Tibial artery (tissue), 4 donors: Measurements from ENCODE around the gene SMIM45.

Experiments
- DNase-seq, 2 donors: peaks; one replicate each; pipeline ENCODE4 v3.0.0-alpha.2; 2019
- H3K27ac ChIP-seq, 2 donors: fragments of 200-600 bp; sonication (generic) in 1 of 2; 1 replicate in 1 of 2; 2 replicates in 1 of 2; pipeline ENCODE4 v1.5.1; 2018 to 2019; ENCODE audit warnings: mild to moderate bottlenecking in 1 of 2
- H3K27me3 ChIP-seq, 2 donors: fragments of 200-600 bp; sonication (generic) in 1 of 2; one replicate each; pipeline versions ENCODE4 v1.5.1 to v1.6.0; 2016 to 2019
- H3K36me3 ChIP-seq, 3 donors: fragments of 200-600 bp; sonication (generic) in 2 of 3; one replicate each; pipeline ENCODE4 v1.5.1; 2016 to 2019; ENCODE audit warnings: mild to moderate bottlenecking in 2 of 3
- H3K4me1 ChIP-seq, 4 donors: fragments of 200-600 bp; sonication (generic) in 2 of 4; 1 replicate in 3 of 4; 2 replicates in 1 of 4; pipeline ENCODE4 v1.5.1; 2016 to 2019
- H3K4me3 ChIP-seq, 2 donors: fragments of 200-600 bp; sonication (generic) in 1 of 2; 1 replicate in 1 of 2; 2 replicates in 1 of 2; pipeline ENCODE4 v1.5.1; 2018 to 2019; ENCODE audit warnings: mild to moderate bottlenecking in 2 of 2
- H3K9me3 ChIP-seq, 3 donors: fragments of 200-600 bp; sonication (generic) in 1 of 3; one replicate each; pipeline ENCODE4 v1.5.1; 2016 to 2019
- CTCF ChIP-seq, 2 experiments: fragments of 200-600 bp in 1 of 2; fragments of 450-650 bp in 1 of 2; IDR thresholded peaks; one replicate each; pipeline ENCODE4 v1.5.1; 2017 to 2019; ENCODE audit warnings: antibody characterized with exemption in 2 of 2, mild to moderate bottlenecking in 1 of 2, moderate library complexity in 1 of 2
- intact Hi-C: fragments of 100-400 bp; cut with DNase I; formaldehyde crosslinking; loops from one replicate; pipeline ENCODE4 v1.15.0; 2023; ENCODE audit warnings: low total_unique reads

The SMIM45 gene

DNA sequence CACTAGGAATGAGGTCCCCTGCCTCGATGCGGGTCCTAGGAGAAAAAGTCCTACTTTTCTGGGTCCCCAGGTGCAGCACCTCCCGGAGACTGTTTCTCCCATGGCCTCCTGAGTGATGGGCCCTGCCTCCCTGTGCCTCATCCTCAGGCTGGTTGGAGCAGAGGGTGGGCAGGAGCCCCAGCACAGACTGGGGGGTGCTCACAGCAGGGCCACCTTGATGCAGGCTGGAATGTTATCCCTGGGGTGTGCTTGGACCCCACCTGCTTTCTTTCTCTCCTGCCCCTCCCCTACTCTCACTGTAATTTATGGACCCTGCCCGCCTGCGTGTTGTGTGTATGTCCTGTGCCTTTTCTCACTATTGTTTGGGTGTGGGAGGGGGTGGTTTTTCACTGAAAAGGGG is 45.1 kb upstream of the SMIM45 start:
- no peak overlapping the region for H3K4me3 ChIP-seq
- intact Hi-C loops: no loop called here
- H3K4me1 ChIP-seq: peaks cover 0 to 23% (median 19%) of the 10 kb centered on the region in 4 donors
- DNase-seq: no peak
- no peak overlapping the region for H3K27ac ChIP-seq
- H3K9me3 ChIP-seq: no peaks in the 10 kb centered on the region
- no peak for TF ChIP-seq CTCF (IDR thresholded peaks at IDR 0.05)
- peaks cover 8 to 31% of the 10 kb centered on the region in 2 donors for H3K27me3 ChIP-seq
- H3K36me3 ChIP-seq: peaks cover 26 to 60% (median 41%) of the 10 kb centered on the region in 3 donors

DNA sequence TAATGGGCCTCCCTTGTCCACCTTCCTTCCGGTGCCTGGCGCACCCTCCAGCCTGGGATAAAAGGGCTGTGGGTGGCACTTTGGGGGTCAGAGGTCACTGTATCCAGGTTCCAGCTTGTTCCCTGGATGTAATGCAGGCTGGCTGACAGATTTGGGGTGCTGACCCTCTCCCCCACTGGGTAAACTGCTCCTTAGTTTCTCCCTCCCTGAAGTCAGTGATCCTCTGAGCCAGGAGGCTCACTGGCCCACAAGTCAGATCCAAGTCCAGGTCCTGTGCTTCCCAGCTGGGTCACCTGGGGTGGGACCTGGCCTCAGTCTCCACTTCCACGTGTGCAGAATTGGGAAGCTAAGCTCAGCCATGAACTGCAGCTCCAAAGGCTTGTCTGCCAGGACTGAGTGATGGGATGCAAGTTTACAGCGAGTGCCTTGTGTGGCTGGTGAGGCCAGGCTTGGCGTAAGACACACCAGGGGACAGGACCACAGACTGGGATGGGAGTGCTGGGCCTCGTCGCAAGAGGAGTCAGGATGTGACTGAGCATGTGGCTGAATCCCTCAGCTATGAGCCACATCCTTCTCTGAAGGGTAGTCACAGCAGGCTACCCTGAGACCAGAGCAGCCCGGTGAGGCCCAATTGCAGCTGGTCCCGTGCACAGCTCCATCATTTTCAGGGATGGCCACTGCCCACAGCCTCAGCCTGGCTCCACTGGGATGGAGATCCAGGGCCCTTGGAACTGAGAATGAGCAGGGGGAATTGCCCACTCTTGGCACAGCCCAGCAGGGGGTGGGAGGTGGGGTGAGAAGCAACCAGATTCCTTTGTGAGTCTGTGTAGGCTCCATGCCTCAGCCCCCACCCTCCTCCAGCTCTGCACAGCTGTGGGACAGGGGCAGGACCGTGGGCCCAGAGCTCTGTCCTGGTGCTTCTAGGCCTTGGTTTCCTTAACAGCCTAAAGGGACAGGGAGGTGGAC is 44.2 kb upstream of the SMIM45 start:
- Histone ChIP-seq H3K9me3 (no peaks in the 10 kb centered on the region), H3K27me3 (peaks cover 8 to 40% of the 10 kb centered on the region in 2 donors), H3K36me3 (peaks cover 26 to 51% (median 32%) of the 10 kb centered on the region in 3 donors), H3K4me1 (peaks cover 0 to 23% (median 19%) of the 10 kb centered on the region in 4 donors), H3K27ac (no peak overlapping the region), H3K4me3 (no peak overlapping the region)
- no peak for TF ChIP-seq CTCF (IDR thresholded peaks at IDR 0.05)
- DNase-seq: no peak
- intact Hi-C loops: no loop called here

- H3K4me3 ChIP-seq: no peak overlapping the region
- no peaks in the 10 kb centered on the region for H3K9me3 ChIP-seq
Measured at GRCh38 chr22:41908411-41909309, 43.3 kb upstream of the SMIM45 start.

GRCh38 chr22:41909310-41910049 is 42.5 kb upstream of the SMIM45 start:
- no peak for TF ChIP-seq CTCF (IDR thresholded peaks at IDR 0.05)
- intact Hi-C loops: no loop called here
- no peak for DNase-seq
- peaks cover 0 to 31% (median 23%) of the 10 kb centered on the region in 4 donors for H3K4me1 ChIP-seq
- H3K27me3 ChIP-seq: peaks cover 8 to 57% of the 10 kb centered on the region in 2 donors
- peaks cover 11 to 33% (median 15%) of the 10 kb centered on the region in 3 donors for H3K36me3 ChIP-seq
- no peaks in the 10 kb centered on the region for H3K9me3 ChIP-seq
- H3K4me3 ChIP-seq: peak overlapping the region; percentile 21 to 43
- H3K27ac ChIP-seq: no peak overlapping the region

More at GRCh38 chr22:41908411-41909309, 43.3 kb upstream of the SMIM45 start:
- Histone ChIP-seq H3K4me1 (peaks cover 0 to 23% (median 19%) of the 10 kb centered on the region in 4 donors), H3K27me3 (peaks cover 8 to 49% of the 10 kb centered on the region in 2 donors), H3K36me3 (peaks cover 19 to 42% (median 23%) of the 10 kb centered on the region in 3 donors), H3K27ac (no peak overlapping the region)
- intact Hi-C loops: no loop called here
- DNase-seq: no peak
- TF ChIP-seq CTCF (IDR thresholded peaks at IDR 0.05): no peak
